Measurements from ENCODE around the gene DPPA3.
"Not testable (repeated sequence)": the region's sequence is repeated elsewhere in the genome, so short reads cannot be mapped to it uniquely, and the experiment has no call there.

DPPA3 gene

GRCh38 chr12:7730984-7731383, 19.8 kb downstream of the DPPA3 start:
- not testable (repeated sequence) for DNase-seq (ENCODE audit: low read depth)

DNA sequence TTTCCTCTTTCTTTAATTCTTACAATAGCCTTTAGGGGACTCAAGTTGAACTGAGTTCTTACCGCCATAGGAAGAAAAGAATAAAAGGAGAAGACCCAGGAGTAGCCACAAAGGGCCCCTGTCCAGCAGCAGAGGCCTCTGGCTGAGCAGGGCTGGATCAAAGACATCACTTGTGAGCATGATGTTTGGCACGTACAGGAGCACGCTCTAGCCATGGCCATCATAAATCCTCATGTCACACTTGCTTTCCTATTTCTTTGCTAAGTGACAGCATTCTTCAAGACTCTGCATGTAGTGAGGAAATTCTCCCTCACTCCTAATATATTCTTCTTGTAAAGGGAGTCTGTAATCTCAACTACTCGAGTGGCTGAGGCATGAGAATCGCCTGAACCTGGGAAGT, 20.3 kb downstream of the DPPA3 start:
- DNase-seq (ENCODE audit: low read depth) = no peak

- no peak for DNase-seq (ENCODE audit: low read depth)
Measured at GRCh38 chr12:7732993-7733392, 21.8 kb downstream of the DPPA3 start.

- DNase-seq (ENCODE audit: low read depth) = no peak
Measured at GRCh38 chr12:7747246-7747645, 36.0 kb downstream of the DPPA3 start, which contains the start of gene CLEC4C. TSS of gene CLEC4C (minus strand) at chr12:7747375. CDS start at chr12:7747348, 27 bp downstream.

GRCh38 chr12:7748852-7749251, 37.6 kb downstream of the DPPA3 start:
- DNase-seq (ENCODE audit: low read depth) = no peak

- DNase-seq (ENCODE audit: low read depth) = no peak
Measured at GRCh38 chr12:7749442-7749841, 38.2 kb downstream of the DPPA3 start.

DNA sequence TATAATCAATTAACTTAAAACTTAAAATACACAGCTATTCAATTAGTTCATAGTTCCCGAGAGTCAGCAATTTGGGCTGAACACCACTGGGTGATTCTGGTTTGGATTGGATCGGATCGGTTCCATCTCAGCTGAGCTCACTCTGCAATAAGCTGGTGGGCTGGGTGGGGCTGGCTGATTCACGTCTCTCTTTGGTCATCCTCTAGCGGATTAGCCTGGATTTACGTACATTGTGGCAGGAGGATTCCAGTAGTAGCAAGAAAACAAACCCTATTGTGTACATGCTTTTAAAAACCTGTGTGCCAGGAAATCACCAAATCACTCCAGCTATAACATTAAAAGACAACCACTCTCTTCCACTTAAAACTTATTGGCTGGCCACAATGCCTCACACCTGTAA, 39.1 kb downstream of the DPPA3 start:
- no peak for DNase-seq (ENCODE audit: low read depth)

- no peak for DNase-seq (ENCODE audit: low read depth)
Measured at GRCh38 chr12:7751394-7751793, 40.2 kb downstream of the DPPA3 start.

DNA sequence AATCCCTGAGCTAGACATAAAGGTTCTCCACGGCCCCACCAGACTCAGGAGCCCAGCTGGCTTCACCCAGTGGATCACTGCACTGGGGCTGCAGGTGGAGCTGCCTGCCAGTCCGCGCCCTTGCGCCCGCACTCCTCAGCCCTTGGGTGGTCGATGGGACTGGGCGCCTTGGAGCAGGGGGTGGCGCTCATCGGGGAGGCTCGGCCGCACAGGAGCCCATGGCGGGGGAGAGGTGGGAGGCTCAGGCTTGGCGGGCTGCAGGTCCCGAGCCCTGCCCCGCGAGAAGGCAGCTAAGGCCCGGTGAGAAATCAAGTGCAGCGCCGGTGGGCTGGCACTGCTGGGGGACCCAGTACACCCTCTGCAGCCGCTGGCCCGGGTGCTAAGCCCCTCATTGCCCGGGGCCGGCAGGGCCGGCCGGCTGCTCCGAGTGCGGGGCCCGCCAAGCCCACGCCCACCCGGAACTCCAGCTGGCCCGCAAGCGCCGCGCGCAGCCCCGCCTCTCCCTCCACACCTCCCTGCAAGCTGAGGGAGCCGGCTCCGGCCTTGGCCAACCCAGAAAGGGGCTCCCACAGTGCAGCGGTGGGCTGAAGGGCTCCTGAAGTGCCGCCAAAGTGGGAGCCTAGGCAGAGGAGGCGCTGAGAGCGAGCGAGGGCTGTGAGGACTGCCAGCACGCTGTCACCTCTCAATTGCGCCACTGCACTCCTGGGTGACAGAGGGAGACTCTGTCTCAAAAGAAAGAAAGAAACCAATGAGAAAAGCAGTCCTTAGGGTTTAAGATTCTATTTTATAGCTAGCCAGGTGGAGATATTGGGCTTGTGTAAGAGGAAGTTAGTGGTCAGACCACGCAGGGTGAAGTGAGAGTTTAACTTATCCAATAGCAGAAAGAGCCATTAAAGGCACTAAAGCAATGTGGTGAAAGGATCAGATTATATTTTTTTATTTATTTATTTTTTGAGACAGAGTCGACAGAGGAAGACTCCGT, 41.0 kb downstream of the DPPA3 start:
- DNase-seq (ENCODE audit: low read depth) = not testable (repeated sequence)

DNA sequence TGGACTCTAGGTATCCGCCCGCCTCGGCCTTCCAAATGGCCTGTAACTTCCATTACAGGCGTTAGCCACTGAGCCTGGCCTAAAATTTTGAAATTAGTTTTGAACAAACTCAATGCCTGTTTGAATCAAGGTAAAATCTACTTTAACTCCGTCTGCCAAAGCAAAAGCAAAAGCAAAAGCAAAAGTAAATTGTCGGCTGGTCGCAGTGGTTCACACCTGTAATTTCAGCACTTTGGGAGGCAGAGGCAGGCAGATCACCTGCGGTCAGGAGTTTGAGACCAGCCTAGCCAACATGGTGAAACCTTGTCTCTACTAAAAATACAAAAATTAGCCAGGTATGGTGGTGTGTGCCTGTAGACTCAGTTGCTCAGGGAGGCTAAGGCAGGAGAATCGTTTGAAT, 44.4 kb downstream of the DPPA3 start:
- not testable (repeated sequence) for DNase-seq (ENCODE audit: low read depth)

DNA sequence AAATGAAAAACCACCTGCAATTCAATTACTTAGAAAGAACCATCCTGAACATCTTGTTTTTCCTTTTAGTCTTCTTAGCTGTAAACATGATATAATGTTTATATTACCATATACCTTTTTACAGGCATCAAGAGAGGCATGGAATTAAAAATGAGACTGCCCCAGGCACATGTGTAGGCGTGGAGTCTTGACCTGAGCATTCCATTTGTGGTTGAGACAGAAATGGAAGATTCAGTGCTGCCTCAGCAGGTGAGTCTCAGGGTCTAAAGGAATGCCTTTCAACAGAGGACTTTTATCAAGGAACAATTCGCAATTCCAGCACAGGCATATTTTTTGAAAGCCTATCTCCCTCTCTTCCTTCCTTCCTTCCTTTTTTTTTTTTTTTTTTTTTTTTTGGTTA, 45.8 kb downstream of the DPPA3 start:
- DNase-seq (ENCODE audit: low read depth) = no peak

- no peak for DNase-seq (ENCODE audit: low read depth)
Measured at GRCh38 chr12:7758766-7759140, 47.5 kb downstream of the DPPA3 start.

Data from stimulated activated CD8-positive, alpha-beta memory T cell treated with anti-CD3 and anti-CD28 coated beads, Interleukin-15, amount 100 ng/mL, for 24 hours (primary cell).